Karpas-422 (cell line): ENCODE measurements around the gene UBA3. TPM values are rescaled to one million over a fixed set of nuclear protein-coding genes. Genes with fewer than 3 reads are reported as not detected.

Experiments used
- DNase-seq: peaks from one replicate; pipeline ENCODE4 v3.0.0-alpha.2; 2015
- H2AFZ ChIP-seq: fragments of 200-600 bp; sonication (generic); 2 replicates; pipeline ENCODE4 v1.6.1; 2014; ENCODE audit warnings: antibody characterized with exemption, low read length, mixed read lengths
- H3K27ac ChIP-seq: fragments of 200-600 bp; sonication (generic); 2 replicates; pipeline ENCODE4 v1.5.1; 2014; ENCODE audit warnings: mild to moderate bottlenecking, low read length, moderate library complexity
- H3K27me3 ChIP-seq: fragments of 200-600 bp; sonication (generic); 2 replicates; pipeline ENCODE4 v1.6.1; 2014; ENCODE audit warnings: low read length, mixed read lengths
- H3K36me3 ChIP-seq: fragments of 200-600 bp; sonication (generic); 2 replicates; pipeline ENCODE4 v1.6.1; 2014; ENCODE audit warnings: low read length, mixed read lengths; ENCODE audit not compliant: insufficient read depth
- H3K4me1 ChIP-seq: fragments of 200-600 bp; sonication (generic); 2 replicates; pipeline ENCODE4 v1.6.1; 2014; ENCODE audit warnings: mild to moderate bottlenecking, low read length, mixed read lengths
- H3K4me2 ChIP-seq: fragments of 200-600 bp; sonication (generic); 2 replicates; pipeline ENCODE4 v1.6.1; 2014; ENCODE audit warnings: low read length, low read depth, mild to moderate bottlenecking; ENCODE audit not compliant: poor library complexity, severe bottlenecking
- H3K4me3 ChIP-seq: fragments of 200-600 bp; sonication (generic); 2 replicates; pipeline ENCODE4 v1.5.1; 2014; ENCODE audit warnings: mild to moderate bottlenecking, antibody characterized with exemption, low read length, mixed read lengths
- H3K79me2 ChIP-seq: fragments of 200-600 bp; sonication (generic); 2 replicates; pipeline ENCODE4 v1.6.1; 2014; ENCODE audit warnings: mild to moderate bottlenecking, low read length, mixed read lengths
- H3K9ac ChIP-seq: fragments of 200-600 bp; sonication (generic); 2 replicates; pipeline ENCODE4 v1.6.0; 2014; ENCODE audit warnings: low read length
- H3K9me2 ChIP-seq: fragments of 200-600 bp; sonication (generic), shearing (Covaris generic); replicated peaks from 2 replicates; pipeline ENCODE4 v1.6.0; 2014; ENCODE audit warnings: mild to moderate bottlenecking, low read length, moderate library complexity; ENCODE audit not compliant: insufficient read depth
- H3K9me3 ChIP-seq: fragments of 300-700, 200-600 bp; sonication (generic); 2 replicates; pipeline ENCODE4 v1.6.1; 2014; ENCODE audit warnings: low read length, mixed read lengths
- H4K20me1 ChIP-seq: fragments of 200-600 bp; sonication (generic); 2 replicates; pipeline ENCODE4 v1.6.1; 2014; ENCODE audit warnings: mild to moderate bottlenecking, antibody characterized with exemption, low read length, low read depth; ENCODE audit not compliant: insufficient read depth
- total RNA-seq: library from RNA; depleted of rRNA; stranded (reverse); fragments of >200 nt; shearing (Covaris generic); gene quantifications from 2 replicates; pipeline ENCODE4 v1.2.3, GENCODE V29; 2014; ENCODE audit warnings: low replicate concordance

Gene UBA3
- total RNA-seq, 1 experiment from 2014 or later: 83.2 TPM

- Histone ChIP-seq H2AFZ (no peak overlapping the region), H3K4me3 (no peak overlapping the region), H3K4me2 (no peak overlapping the region)
These were observed 40.8 kb upstream of the UBA3 start for GRCh38 chr3:69120879-69121464.

GRCh38 chr3:69119681-69120080 lies 39.5 kb upstream of the UBA3 start:
- no peaks in the 10 kb centered on the region for H3K9me3 ChIP-seq
- H3K27ac ChIP-seq: no peak overlapping the region
- H3K27me3 ChIP-seq: no peaks in the 10 kb centered on the region
- no peak overlapping the region for H3K9ac ChIP-seq
- no peaks in the 10 kb centered on the region for H3K36me3 ChIP-seq
- no peak overlapping the region for H3K4me2 ChIP-seq
- H3K4me1 ChIP-seq: peaks cover 3% of the 10 kb centered on the region
- no peak for DNase-seq
- no peak overlapping the region for H3K4me3 ChIP-seq
- no peak overlapping the region for H2AFZ ChIP-seq
- no peaks in the 10 kb centered on the region for H4K20me1 ChIP-seq
- no peaks in the 10 kb centered on the region for H3K79me2 ChIP-seq
- H3K9me2 ChIP-seq: no peaks in the 10 kb centered on the region

More at GRCh38 chr3:69120879-69121464, 40.8 kb upstream of the UBA3 start:
- no peak overlapping the region for H3K27ac ChIP-seq
- H4K20me1 ChIP-seq: no peaks in the 10 kb centered on the region
- H3K27me3 ChIP-seq: no peaks in the 10 kb centered on the region
- peak; percentile 92 for DNase-seq
- no peak overlapping the region for H3K9ac ChIP-seq
- no peaks in the 10 kb centered on the region for H3K9me2 ChIP-seq
- H3K9me3 ChIP-seq: no peaks in the 10 kb centered on the region
- H3K36me3 ChIP-seq: no peaks in the 10 kb centered on the region
- H3K4me1 ChIP-seq: peaks cover 3% of the 10 kb centered on the region
- no peaks in the 10 kb centered on the region for H3K79me2 ChIP-seq

- DNase-seq: no peak
These were observed 39.0 kb upstream of the UBA3 start for GRCh38 chr3:69119138-69119537.

GRCh38 chr3:69118555-69118954 lies 38.4 kb upstream of the UBA3 start:
- Histone ChIP-seq H4K20me1 (no peaks in the 10 kb centered on the region), H3K4me2 (no peak overlapping the region), H3K27me3 (no peaks in the 10 kb centered on the region), H3K27ac (no peak overlapping the region), H3K4me1 (peaks cover 3% of the 10 kb centered on the region), H3K36me3 (no peaks in the 10 kb centered on the region), H3K4me3 (no peak overlapping the region), H3K9me2 (no peaks in the 10 kb centered on the region), H3K9ac (no peak overlapping the region), H3K9me3 (no peaks in the 10 kb centered on the region), H2AFZ (no peak overlapping the region), H3K79me2 (no peaks in the 10 kb centered on the region)
- DNase-seq: no peak

More at GRCh38 chr3:69119138-69119537, 39.0 kb upstream of the UBA3 start:
- Histone ChIP-seq H3K79me2 (no peaks in the 10 kb centered on the region), H3K4me2 (no peak overlapping the region), H3K27ac (no peak overlapping the region), H3K9ac (no peak overlapping the region), H3K36me3 (no peaks in the 10 kb centered on the region), H2AFZ (no peak overlapping the region), H3K27me3 (no peaks in the 10 kb centered on the region), H3K9me3 (no peaks in the 10 kb centered on the region), H4K20me1 (no peaks in the 10 kb centered on the region), H3K4me1 (peaks cover 3% of the 10 kb centered on the region), H3K9me2 (no peaks in the 10 kb centered on the region), H3K4me3 (no peak overlapping the region)

GRCh38 chr3:69116897-69117296 lies 36.7 kb upstream of the UBA3 start:
- DNase-seq: no peak
- Histone ChIP-seq H3K79me2 (no peaks in the 10 kb centered on the region), H3K9ac (no peak overlapping the region), H4K20me1 (no peaks in the 10 kb centered on the region), H3K36me3 (no peaks in the 10 kb centered on the region), H3K4me3 (no peak overlapping the region), H3K27me3 (no peaks in the 10 kb centered on the region), H2AFZ (no peak overlapping the region), H3K9me3 (no peaks in the 10 kb centered on the region), H3K9me2 (no peaks in the 10 kb centered on the region), H3K4me2 (no peak overlapping the region), H3K27ac (no peak overlapping the region), H3K4me1 (peaks cover 1% of the 10 kb centered on the region)

- Histone ChIP-seq H3K9me3 (no peaks in the 10 kb centered on the region), H3K27ac (no peak overlapping the region), H3K36me3 (no peaks in the 10 kb centered on the region), H3K4me3 (no peak overlapping the region), H3K9ac (no peak overlapping the region), H3K4me2 (no peak overlapping the region), H3K9me2 (no peaks in the 10 kb centered on the region), H3K79me2 (no peaks in the 10 kb centered on the region), H4K20me1 (no peaks in the 10 kb centered on the region), H3K27me3 (no peaks in the 10 kb centered on the region), H3K4me1 (no peaks in the 10 kb centered on the region; the same call in 1 of the 2 replicates), H2AFZ (no peak overlapping the region)
- DNase-seq: no peak
These were observed 36.0 kb upstream of the UBA3 start for GRCh38 chr3:69116162-69116561.

GRCh38 chr3:69115731-69116130 lies 35.6 kb upstream of the UBA3 start:
- no peak overlapping the region for H3K4me3 ChIP-seq
- H3K27me3 ChIP-seq: no peaks in the 10 kb centered on the region
- no peak overlapping the region for H3K27ac ChIP-seq
- no peaks in the 10 kb centered on the region for H3K9me3 ChIP-seq
- no peak overlapping the region for H3K4me2 ChIP-seq
- DNase-seq: no peak
- no peaks in the 10 kb centered on the region; the same call in 1 of the 2 replicates for H3K4me1 ChIP-seq
- H4K20me1 ChIP-seq: no peaks in the 10 kb centered on the region
- no peaks in the 10 kb centered on the region for H3K9me2 ChIP-seq
- no peaks in the 10 kb centered on the region for H3K79me2 ChIP-seq
- no peak overlapping the region for H2AFZ ChIP-seq
- H3K9ac ChIP-seq: no peak overlapping the region
- no peaks in the 10 kb centered on the region for H3K36me3 ChIP-seq

GRCh38 chr3:69113536-69113935 lies 33.4 kb upstream of the UBA3 start:
- Histone ChIP-seq H3K27me3 (no peaks in the 10 kb centered on the region), H3K9me3 (no peaks in the 10 kb centered on the region), H3K27ac (no peak overlapping the region), H4K20me1 (no peaks in the 10 kb centered on the region), H2AFZ (no peak overlapping the region), H3K36me3 (no peaks in the 10 kb centered on the region), H3K4me3 (no peak overlapping the region), H3K4me1 (no peaks in the 10 kb centered on the region; the same call in 1 of the 2 replicates), H3K9me2 (no peaks in the 10 kb centered on the region), H3K4me2 (no peak overlapping the region), H3K79me2 (no peaks in the 10 kb centered on the region), H3K9ac (no peak overlapping the region)
- no peak for DNase-seq
